HepG2 (cell line): ENCODE data around the gene ZNF524. TPM values are rescaled to one million over a fixed set of nuclear protein-coding genes. Genes with fewer than 3 reads are reported as not detected.

Experiments used
- CCDC6 ChIP-seq: sonication (generic); formaldehyde crosslinking; IDR thresholded peaks from 2 replicates; pipeline ENCODE4 v1.8.1; 2022; ENCODE audit warnings: mild to moderate bottlenecking, missing genetic modification reagents, moderate library complexity
- GPN1 ChIP-seq: sonication (generic); formaldehyde crosslinking; IDR thresholded peaks from 2 replicates; pipeline ENCODE4 v1.5.1; 2020; ENCODE audit warnings: missing genetic modification reagents, borderline replicate concordance
- HNRNPLL ChIP-seq: fragments of 200-400 bp; formaldehyde crosslinking; IDR thresholded peaks from 2 replicates; pipeline ENCODE4 v1.6.1; 2017; ENCODE audit warnings: mild to moderate bottlenecking, low read depth, low read length; ENCODE audit not compliant: poor library complexity, severe bottlenecking
- HOXA5 ChIP-seq: sonication (generic); formaldehyde crosslinking; IDR thresholded peaks from 2 replicates; pipeline ENCODE4 v1.4.0; 2020; ENCODE audit warnings: missing genetic modification reagents
- POLR2AphosphoS2 ChIP-seq: IDR thresholded peaks from 2 replicates; pipeline ENCODE4 v1.6.1; 2011; ENCODE audit warnings: low read depth, low read length, improper control_type of control experiment
- PTBP1 ChIP-seq: fragments of 200-400 bp; formaldehyde crosslinking; IDR thresholded peaks from 2 replicates; pipeline ENCODE4 v1.6.1; 2018; ENCODE audit warnings: low read length, low read depth; ENCODE audit not compliant: poor library complexity, severe bottlenecking
- RAD51 ChIP-seq: fragments of 450-650 bp; IDR thresholded peaks from 2 replicates; pipeline ENCODE4 v1.6.1; 2016; ENCODE audit warnings: borderline replicate concordance
- RFX3 ChIP-seq: IDR thresholded peaks from 2 replicates; pipeline ENCODE4 v1.6.1; 2016; ENCODE audit warnings: missing biosample characterization, missing genetic modification reagents
- SP4 ChIP-seq: sonication (generic); formaldehyde crosslinking; IDR thresholded peaks from 2 replicates; pipeline ENCODE4 v1.8.1; 2023; ENCODE audit warnings: mild to moderate bottlenecking, missing genetic modification reagents
- SUZ12 ChIP-seq: fragments of 150-350 bp; IDR thresholded peaks from 2 replicates; pipeline ENCODE4 v1.6.1; 2014; ENCODE audit warnings: low read depth, low read length
- ZNF292 ChIP-seq: sonication (generic); formaldehyde crosslinking; IDR thresholded peaks from 2 replicates; pipeline ENCODE4 v1.8.1; 2022; ENCODE audit warnings: mild to moderate bottlenecking, low read depth, missing genetic modification reagents, borderline replicate concordance
- ZNF569 ChIP-seq: sonication (generic); formaldehyde crosslinking; IDR thresholded peaks from 2 replicates; pipeline ENCODE4 v1.5.0; 2020; ENCODE audit warnings: mild to moderate bottlenecking, missing genetic modification reagents, moderate library complexity, borderline replicate concordance
- ZNF776 ChIP-seq: sonication (generic); formaldehyde crosslinking; IDR thresholded peaks from 2 replicates; pipeline ENCODE4 v1.4.0; 2020; ENCODE audit warnings: mild to moderate bottlenecking, missing genetic modification reagents
- ZNF781 ChIP-seq: sonication (generic); formaldehyde crosslinking; IDR thresholded peaks from 2 replicates; pipeline ENCODE4 v1.5.1; 2020; ENCODE audit warnings: borderline replicate concordance, mild to moderate bottlenecking, missing genetic modification reagents; ENCODE audit errors: not compliant biosample characterization
- polyA plus RNA-seq, 8 experiments: library from polyadenylated mRNA; depleted of rRNA in 3 of 8; stranded (reverse) in 7 of 8; unstranded in 1 of 8; fragments of >200 nt; fragmentation: Illumina TruSeq in 4 of 8; extraction: Trizol in 4 of 8; gene quantifications; 2 replicates each; pipeline versions ENCODE4 v1.2.1 to v1.2.3, GENCODE V29; 2011 to 2016; ENCODE audit warnings: low read depth in 4 of 8, missing spikeins in 1 of 8, mixed read lengths in 1 of 8; ENCODE audit not compliant: insufficient read depth in 1 of 8
- total RNA-seq, 5 experiments: library from RNA; depleted of rRNA; stranded (reverse); fragments of >200 nt; fragmentation: Illumina TruSeq; extraction: Trizol; gene quantifications; 2 replicates each; pipeline ENCODE4 v1.2.3, GENCODE V29; 2016; ENCODE audit warnings: low read depth in 1 of 5
- TF ChIP-seq, protein P1 (sequence below): sonication (generic); formaldehyde crosslinking; IDR thresholded peaks from 2 replicates; pipeline ENCODE4 v1.8.0; 2023; ENCODE audit warnings: mild to moderate bottlenecking, missing genetic modification reagents
- TF ChIP-seq, protein P2 (sequence below): sonication (generic); formaldehyde crosslinking; IDR thresholded peaks from 2 replicates; pipeline ENCODE4 v1.5.0; 2020; ENCODE audit warnings: missing genetic modification reagents
- TF ChIP-seq, protein P3 (sequence below): IDR thresholded peaks from 2 replicates; pipeline ENCODE4 v1.6.1; 2016; ENCODE audit warnings: missing compliant biosample characterization, missing genetic modification reagents, borderline replicate concordance
- TF ChIP-seq, protein P4 (sequence below): sonication (generic); formaldehyde crosslinking; IDR thresholded peaks from 2 replicates; pipeline ENCODE4 v1.4.0; 2020; ENCODE audit warnings: mild to moderate bottlenecking, missing genetic modification reagents

ZNF524 gene
- total and polyA plus RNA-seq, 2 of the 13 experiments (the other 11 are each of a cell fraction or from before 2014, with no cell fraction given): 3.2 to 4.6 TPM

DNA sequence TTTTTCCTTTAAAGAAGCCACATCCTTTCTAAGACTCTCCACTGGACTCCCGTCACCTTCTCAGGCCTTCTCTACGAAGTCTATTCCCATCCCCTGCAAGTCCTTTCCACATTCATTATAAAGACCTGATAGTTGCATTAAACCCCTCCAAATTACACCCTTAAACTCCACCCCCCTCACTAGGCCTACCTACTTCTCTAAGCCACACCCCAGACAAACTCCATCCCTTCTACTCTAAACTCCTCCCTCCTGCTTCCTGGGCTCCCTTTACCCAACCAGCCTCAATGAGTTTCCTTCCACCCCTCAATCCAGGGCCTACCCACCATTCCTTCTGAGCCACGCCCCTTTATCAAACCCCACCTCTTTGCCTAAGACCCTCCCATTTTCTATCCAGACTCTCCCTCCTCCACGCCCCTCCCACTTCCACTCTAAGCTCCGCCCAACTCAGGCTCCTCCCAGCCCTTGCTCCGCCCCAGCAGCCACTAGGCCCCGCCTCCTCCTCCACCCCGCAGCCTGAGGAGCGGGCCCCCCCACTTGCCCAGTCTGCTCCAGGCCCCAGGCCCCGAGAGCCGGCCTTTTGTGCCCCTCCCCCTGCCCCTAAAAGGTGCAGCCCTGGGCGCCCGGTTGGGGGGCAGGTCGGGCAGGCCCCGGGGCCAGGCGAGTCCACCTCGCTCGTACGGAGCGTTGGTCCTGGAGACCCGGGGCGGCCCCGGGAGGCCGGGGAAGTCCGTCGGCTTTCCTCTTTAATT is 1.2 kb upstream of the ZNF524 start (continued):
- TF ChIP-seq, protein P1, sequence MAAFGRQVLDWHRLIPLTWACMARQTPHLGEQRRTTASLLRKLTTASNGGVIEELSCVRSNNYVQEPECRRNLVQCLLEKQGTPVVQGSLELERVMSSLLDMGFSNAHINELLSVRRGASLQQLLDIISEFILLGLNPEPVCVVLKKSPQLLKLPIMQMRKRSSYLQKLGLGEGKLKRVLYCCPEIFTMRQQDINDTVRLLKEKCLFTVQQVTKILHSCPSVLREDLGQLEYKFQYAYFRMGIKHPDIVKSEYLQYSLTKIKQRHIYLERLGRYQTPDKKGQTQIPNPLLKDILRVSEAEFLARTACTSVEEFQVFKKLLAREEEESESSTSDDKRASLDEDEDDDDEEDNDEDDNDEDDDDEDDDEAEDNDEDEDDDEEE (CRISPR knock-in tag): no peak; the same call in 1 of the 2 replicates
- TF ChIP-seq ZNF292 (CRISPR knock-in tag) (no peak), ZNF781 (no peak), SP4 (CRISPR knock-in tag) (no peak; the same call in none of the 2 replicates), PTBP1 (no peak), ZNF776 (0 out of 2 replicates have a peak, but pooled peaks have one; percentile 57), CCDC6 (CRISPR knock-in tag) (no peak), HOXA5 (CRISPR knock-in tag) (no peak), HNRNPLL (peak; percentile 43), SUZ12 (no peak), ZNF569 (no peak), RAD51 (no peak), POLR2AphosphoS2 (no peak), GPN1 (CRISPR knock-in tag) (0 out of 2 replicates have a peak, but pooled peaks have one; percentile 47), RFX3 (no peak)
- TF ChIP-seq, protein P2, sequence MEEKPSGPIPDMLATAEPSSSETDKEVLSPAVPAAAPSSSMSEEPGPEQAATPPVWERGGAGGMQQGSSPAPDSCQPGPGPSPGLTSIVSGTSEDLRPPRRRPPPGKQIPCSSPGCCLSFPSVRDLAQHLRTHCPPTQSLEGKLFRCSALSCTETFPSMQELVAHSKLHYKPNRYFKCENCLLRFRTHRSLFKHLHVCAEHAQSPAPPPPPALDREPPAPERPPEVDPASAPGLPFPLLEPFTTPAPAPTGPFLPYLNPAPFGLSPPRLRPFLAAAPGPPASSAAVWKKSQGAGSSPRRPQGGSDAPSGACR (CRISPR knock-in tag): no peak
- TF ChIP-seq, protein P3, sequence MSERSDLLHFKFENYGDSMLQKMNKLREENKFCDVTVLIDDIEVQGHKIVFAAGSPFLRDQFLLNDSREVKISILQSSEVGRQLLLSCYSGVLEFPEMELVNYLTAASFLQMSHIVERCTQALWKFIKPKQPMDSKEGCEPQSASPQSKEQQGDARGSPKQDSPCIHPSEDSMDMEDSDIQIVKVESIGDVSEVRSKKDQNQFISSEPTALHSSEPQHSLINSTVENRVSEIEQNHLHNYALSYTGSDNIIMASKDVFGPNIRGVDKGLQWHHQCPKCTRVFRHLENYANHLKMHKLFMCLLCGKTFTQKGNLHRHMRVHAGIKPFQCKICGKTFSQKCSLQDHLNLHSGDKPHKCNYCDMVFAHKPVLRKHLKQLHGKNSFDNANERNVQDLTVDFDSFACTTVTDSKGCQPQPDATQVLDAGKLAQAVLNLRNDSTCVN (CRISPR knock-in tag): no peak
- TF ChIP-seq, protein P4, sequence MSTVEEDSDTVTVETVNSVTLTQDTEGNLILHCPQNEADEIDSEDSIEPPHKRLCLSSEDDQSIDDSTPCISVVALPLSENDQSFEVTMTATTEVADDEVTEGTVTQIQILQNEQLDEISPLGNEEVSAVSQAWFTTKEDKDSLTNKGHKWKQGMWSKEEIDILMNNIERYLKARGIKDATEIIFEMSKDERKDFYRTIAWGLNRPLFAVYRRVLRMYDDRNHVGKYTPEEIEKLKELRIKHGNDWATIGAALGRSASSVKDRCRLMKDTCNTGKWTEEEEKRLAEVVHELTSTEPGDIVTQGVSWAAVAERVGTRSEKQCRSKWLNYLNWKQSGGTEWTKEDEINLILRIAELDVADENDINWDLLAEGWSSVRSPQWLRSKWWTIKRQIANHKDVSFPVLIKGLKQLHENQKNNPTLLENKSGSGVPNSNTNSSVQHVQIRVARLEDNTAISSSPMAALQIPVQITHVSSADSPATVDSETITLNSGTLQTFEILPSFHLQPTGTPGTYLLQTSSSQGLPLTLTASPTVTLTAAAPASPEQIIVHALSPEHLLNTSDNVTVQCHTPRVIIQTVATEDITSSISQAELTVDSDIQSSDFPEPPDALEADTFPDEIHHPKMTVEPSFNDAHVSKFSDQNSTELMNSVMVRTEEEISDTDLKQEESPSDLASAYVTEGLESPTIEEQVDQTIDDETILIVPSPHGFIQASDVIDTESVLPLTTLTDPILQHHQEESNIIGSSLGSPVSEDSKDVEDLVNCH (CRISPR knock-in tag): no peak
